H1 (cell line): ENCODE results near the gene FOXN4. TPM values are rescaled to one million over a fixed set of nuclear protein-coding genes. Genes with fewer than 3 reads are reported as not detected.

ENCODE experiments used
- CTCF ChIA-PET: fragments of 300-600 bp; sonication (Branson Sonifier 250); formaldehyde crosslinking; loops from one replicate; lab custom pipeline; 2021; ENCODE audit not compliant: partially characterized antibody; lab: Charles Lee
- POLR2A ChIA-PET: fragments of 300-600 bp; sonication (Branson Sonifier 250); formaldehyde crosslinking; loops from one replicate; lab custom pipeline; 2021; ENCODE audit warnings: inconsistent platforms; ENCODE audit not compliant: partially characterized antibody; lab: Charles Lee
- DNase-seq, 2 experiments: peaks; one replicate each; pipeline versions ENCODE4 v3.0.0 to v3.0.0-alpha.2; 2010 to 2022; ENCODE audit warnings: low spot score in 2 of 2, low read depth in 1 of 2, mixed read lengths in 1 of 2
- FAIRE-seq: peaks from 2 replicates; lab custom pipeline; 2011; peaks lifted over from hg19 to GRCh38; lab: Jason Lieb, UNC
- H2AFZ ChIP-seq: 2 replicates; pipeline ENCODE4 v1.8.1; 2012; ENCODE audit warnings: low read length, inconsistent platforms
- H2AK5ac ChIP-seq: 2 replicates; pipeline ENCODE4 v1.6.1; 2013; ENCODE audit warnings: low read depth, low read length
- H2BK120ac ChIP-seq: replicated peaks from 2 replicates; pipeline ENCODE3; 2013; ENCODE audit warnings: low read depth, low read length, inconsistent platforms
- H2BK12ac ChIP-seq: 2 replicates; pipeline ENCODE4 v1.6.1; 2013; ENCODE audit warnings: low read depth, low read length
- H2BK15ac ChIP-seq: 2 replicates; pipeline ENCODE4 v1.6.1; 2013; ENCODE audit warnings: low read length
- H2BK20ac ChIP-seq: 2 replicates; pipeline ENCODE4 v1.6.1; 2013; ENCODE audit warnings: low read length
- H2BK5ac ChIP-seq: 2 replicates; pipeline ENCODE4 v1.6.1; 2013; ENCODE audit warnings: low read depth, low read length
- H3K14ac ChIP-seq: 2 replicates; pipeline ENCODE4 v1.6.1; 2013; ENCODE audit warnings: inconsistent platforms; ENCODE audit not compliant: insufficient read length
- H3K18ac ChIP-seq: 2 replicates; pipeline ENCODE4 v1.6.1; 2013; ENCODE audit warnings: low read length; ENCODE audit errors: extremely low read depth
- H3K23ac ChIP-seq: 2 replicates; pipeline ENCODE4 v1.6.1; 2013; ENCODE audit warnings: inconsistent platforms; ENCODE audit not compliant: insufficient read length
- H3K23me2 ChIP-seq: 2 replicates; pipeline ENCODE4 v1.6.1; 2013; ENCODE audit warnings: low read depth, low read length
- H3K27ac ChIP-seq: 2 replicates; pipeline ENCODE4 v1.6.1; 2011; ENCODE audit warnings: low read depth, low read length, inconsistent platforms
- H3K27me3 ChIP-seq, 4 experiments: replicated peaks in 1 of 4; 1 replicate in 1 of 4; 2 replicates in 3 of 4; pipeline versions ENCODE4 v1.6.1 to v1.8.1; 2011 to 2013; ENCODE audit warnings: low read length in 3 of 4, mild to moderate bottlenecking in 3 of 4, inconsistent platforms in 2 of 4, mixed read lengths in 2 of 4, moderate library complexity in 1 of 4; ENCODE audit not compliant: control insufficient read depth in 3 of 4, insufficient read depth in 3 of 4; ENCODE audit errors: extremely low read depth in 1 of 4
- H3K36me3 ChIP-seq, 4 experiments: 2 replicates each; pipeline versions ENCODE4 v1.6.1 to v1.8.1; 2011 to 2013; ENCODE audit warnings: mild to moderate bottlenecking in 4 of 4, low read length in 3 of 4, moderate library complexity in 2 of 4, control low read depth in 1 of 4, inconsistent platforms in 1 of 4; ENCODE audit not compliant: insufficient read depth in 4 of 4, control insufficient read depth in 2 of 4
- H3K4ac ChIP-seq: replicated peaks from 2 replicates; pipeline ENCODE3; 2013; ENCODE audit warnings: low read length, low read depth, mixed read lengths, inconsistent platforms; ENCODE audit not compliant: insufficient read length
- H3K4me1 ChIP-seq, 4 experiments: replicated peaks in 1 of 4; 1 replicate in 1 of 4; 2 replicates in 3 of 4; pipeline versions ENCODE4 v1.6.1 to v1.8.1; 2011 to 2013; ENCODE audit warnings: low read length in 3 of 4, inconsistent platforms in 2 of 4, mixed read lengths in 1 of 4; ENCODE audit not compliant: insufficient read depth in 4 of 4, control insufficient read depth in 3 of 4
- H3K4me2 ChIP-seq, 2 experiments: 2 replicates each; pipeline versions ENCODE4 v1.6.1 to v1.8.1; 2011 to 2013; ENCODE audit warnings: low read depth in 2 of 2, low read length in 2 of 2, control low read depth in 1 of 2, inconsistent platforms in 1 of 2, mild to moderate bottlenecking in 1 of 2; ENCODE audit not compliant: insufficient read depth in 1 of 2
- H3K4me3 ChIP-seq, 4 experiments: fragments of 200-600, 300-600 bp in 1 of 4; sonication (generic), shearing (Covaris generic), sonication (Bioruptor Twin) in 1 of 4; 2 replicates each; pipeline versions ENCODE4 v1.5.1 to v1.8.1; 2011 to 2016; ENCODE audit warnings: low read length in 4 of 4, low read depth in 3 of 4, control low read depth in 2 of 4, inconsistent platforms in 2 of 4, mild to moderate bottlenecking in 2 of 4, mixed read lengths in 1 of 4, moderate library complexity in 1 of 4; ENCODE audit not compliant: insufficient read depth in 2 of 4; ENCODE audit errors: extremely low read depth in 1 of 4
- H3K56ac ChIP-seq: replicated peaks from 2 replicates; pipeline ENCODE3; 2013; ENCODE audit warnings: low read depth, mild to moderate bottlenecking, mixed read lengths, low read length, inconsistent platforms; ENCODE audit not compliant: insufficient read length
- H3K79me1 ChIP-seq: 2 replicates; pipeline ENCODE4 v1.6.1; 2013; ENCODE audit warnings: low read depth, low read length, control low read depth
- H3K79me2 ChIP-seq, 2 experiments: 2 replicates each; pipeline versions ENCODE4 v1.6.1 to v1.8.1; 2012 to 2013; ENCODE audit warnings: low read length in 2 of 2, mild to moderate bottlenecking in 2 of 2, inconsistent platforms in 1 of 2; ENCODE audit not compliant: insufficient read depth in 2 of 2, control insufficient read depth in 1 of 2
- H3K9ac ChIP-seq, 4 experiments: replicated peaks in 1 of 4; 1 replicate in 1 of 4; 2 replicates in 3 of 4; pipeline versions ENCODE4 v1.6.1 to v1.8.1; 2011 to 2013; ENCODE audit warnings: low read depth in 3 of 4, low read length in 3 of 4, control low read depth in 2 of 4, mild to moderate bottlenecking in 2 of 4, moderate library complexity in 2 of 4, inconsistent platforms in 1 of 4; ENCODE audit errors: extremely low read depth in 1 of 4
- H3K9me3 ChIP-seq, 2 experiments: 2 replicates each; pipeline versions ENCODE4 v1.6.1 to v1.8.1; 2012 to 2013; ENCODE audit warnings: mild to moderate bottlenecking in 2 of 2, moderate library complexity in 2 of 2, control low read depth in 1 of 2, inconsistent platforms in 1 of 2, low read depth in 1 of 2, low read length in 1 of 2, mixed read lengths in 1 of 2; ENCODE audit not compliant: insufficient read depth in 2 of 2
- H4K20me1 ChIP-seq, 2 experiments: replicated peaks in 1 of 2; 2 replicates each; pipeline versions ENCODE3 to v1.8.1; 2011 to 2013; ENCODE audit warnings: inconsistent platforms in 2 of 2, low read length in 2 of 2, mild to moderate bottlenecking in 1 of 2; ENCODE audit not compliant: insufficient read depth in 2 of 2, control insufficient read depth in 1 of 2
- H4K5ac ChIP-seq: 2 replicates; pipeline ENCODE4 v1.6.1; 2013; ENCODE audit warnings: low read length, low read depth, mixed read lengths, inconsistent platforms; ENCODE audit not compliant: insufficient read length
- H4K8ac ChIP-seq: 2 replicates; pipeline ENCODE4 v1.8.0; 2013; ENCODE audit warnings: mild to moderate bottlenecking, moderate library complexity, low read length, inconsistent platforms; ENCODE audit not compliant: insufficient read depth; ENCODE audit errors: extremely low read depth
- H4K91ac ChIP-seq: replicated peaks from 2 replicates; pipeline ENCODE3; 2013; ENCODE audit warnings: low read length, mixed read lengths, inconsistent platforms; ENCODE audit not compliant: insufficient read length
- CBX5 ChIP-seq: fragments of 300-800, 300-1000 bp; sonication (generic); IDR thresholded peaks from 2 replicates; pipeline ENCODE4 v1.7.1; 2016; ENCODE audit warnings: antibody characterized with exemption, low read length, low read depth
- HDAC2 ChIP-seq, 2 experiments: fragments of 300-600 bp in 1 of 2; sonication (generic) in 1 of 2; IDR thresholded peaks; 2 replicates each; pipeline ENCODE4 v1.6.1; 2011 to 2012; ENCODE audit warnings: low read depth in 2 of 2, low read length in 2 of 2, mild to moderate bottlenecking in 2 of 2, moderate library complexity in 2 of 2, borderline replicate concordance in 1 of 2, inconsistent platforms in 1 of 2
- JUN ChIP-seq: IDR thresholded peaks from 2 replicates; pipeline ENCODE4 v1.6.1; 2011; ENCODE audit warnings: low read depth, mild to moderate bottlenecking, improper control_type of control experiment, low read length
- KDM5A ChIP-seq: fragments of 200-600 bp; IDR thresholded peaks from 2 replicates; pipeline ENCODE4 v1.7.1; 2012; ENCODE audit warnings: mild to moderate bottlenecking, low read length, inconsistent platforms, mixed read lengths
- NRF1 ChIP-seq: IDR thresholded peaks from 2 replicates; pipeline ENCODE4 v1.6.1; 2011; ENCODE audit warnings: mild to moderate bottlenecking, low read depth, low read length, improper control_type of control experiment
- POLR2A ChIP-seq, 2 experiments: IDR thresholded peaks; 1 replicate in 1 of 2; 2 replicates in 1 of 2; pipeline ENCODE4 v1.6.1; 2011; ENCODE audit warnings: low read depth in 2 of 2, low read length in 2 of 2, mild to moderate bottlenecking in 2 of 2; ENCODE audit errors: control extremely low read depth in 1 of 2
- POLR2AphosphoS5 ChIP-seq: IDR thresholded peaks from 2 replicates; pipeline ENCODE4 v1.6.1; 2011; ENCODE audit warnings: low read depth, low read length
- SIRT6 ChIP-seq: IDR thresholded peaks from one replicate; pipeline ENCODE4 v1.7.1; 2012; ENCODE audit warnings: low read length, inconsistent platforms
- SRF ChIP-seq: IDR thresholded peaks from 2 replicates; pipeline ENCODE4 v1.6.1; 2011; ENCODE audit warnings: mild to moderate bottlenecking, low read depth, low read length, moderate library complexity
- USF2 ChIP-seq: IDR thresholded peaks from 2 replicates; pipeline ENCODE4 v1.6.1; 2011; ENCODE audit warnings: low read length, improper control_type of control experiment
- ZNF274 ChIP-seq: IDR thresholded peaks from 2 replicates; pipeline ENCODE4 v1.7.0; 2012; ENCODE audit warnings: low read length, borderline replicate concordance; ENCODE audit errors: extremely low read depth
- WGBS, 2 experiments: shearing (Covaris generic) in 1 of 2; methylation state at CpG; one replicate each; pipeline versions ENCODE4 v1.1.6 to v1.1.7; 2013 to 2015; ENCODE audit warnings: low lambda C conversion rate in 2 of 2, mixed read lengths in 2 of 2, inconsistent platforms in 1 of 2, low coverage in 1 of 2, missing lambda C conversion rate in 1 of 2; ENCODE audit not compliant: insufficient replicate concordance in 2 of 2, insufficient coverage in 1 of 2, insufficient read length in 1 of 2; ENCODE audit errors: extremely low coverage in 1 of 2, missing lambda C conversion rate in 1 of 2; 5-methylcytosine and 5-hydroxymethylcytosine counted together
- polyA plus RNA-seq, 7 experiments: library from polyadenylated mRNA; depleted of rRNA in 3 of 7; stranded (reverse) in 5 of 7; unstranded in 2 of 7; fragments of >200 nt in 5 of 7; fragments of 200-250 nt in 2 of 7; gene quantifications; 1 replicate in 5 of 7; 2 replicates in 1 of 7; 4 replicates in 1 of 7; pipeline versions ENCODE4 v1.2.1 to v1.2.3, GENCODE V29; 2011 to 2013; ENCODE audit warnings: missing spikeins in 2 of 7, mixed read lengths in 2 of 7
- total RNA-seq: library from RNA; stranded (reverse); fragmentation: NEBNext Ultra II Directional; extraction: Animal tissue kit (Norgen Biotek cat#: 25700); gene quantifications from 2 replicates; pipeline ENCODE4 v1.2.1, GENCODE V29; 2021

The FOXN4 gene
- total and polyA plus RNA-seq, 2 of the 8 experiments (the other 6 are each of a cell fraction or from before 2014, with no cell fraction given) = 0.26 to 0.29 TPM

- no peaks in the 10 kb centered on the region for H3K79me2 ChIP-seq
- no peak overlapping the region for H3K9ac ChIP-seq
- H2AFZ ChIP-seq = no peak overlapping the region
- H2BK12ac ChIP-seq = no peak overlapping the region
- H4K8ac ChIP-seq = no peak overlapping the region
- no peak overlapping the region for H3K56ac ChIP-seq
- H4K91ac ChIP-seq = no peak overlapping the region
- ChIA-PET POLR2A (interaction anchor here (0.6 kb wide), 1 partner anchor 137 kb away, joined by 4 read pairs; no protein-coding TSS in a partner anchor), CTCF (interaction anchor here (1.2 to 5.3 kb wide), 2 partner anchors 16 to 34 kb away, joined by 5 to 22 read pairs; no protein-coding TSS in a partner anchor)
- H2BK15ac ChIP-seq = no peak overlapping the region
- H4K5ac ChIP-seq = no peak overlapping the region
- H3K4me2 ChIP-seq = no peak overlapping the region
- H3K4ac ChIP-seq = no peak overlapping the region
- no peak overlapping the region for H2AK5ac ChIP-seq
- no peak overlapping the region for H3K14ac ChIP-seq
- H3K4me1 ChIP-seq = no peaks in the 10 kb centered on the region
- H3K4me3 ChIP-seq = no peak overlapping the region
- no peak overlapping the region for H2BK120ac ChIP-seq
- no peak for DNase-seq
- whole genome bisulfite sequencing, 2 experiments = 84% methylated on average over 9 of the region's 9 CpGs; no CpG with 5 or more reads in 1 of the 2 experiments
- H3K18ac ChIP-seq = no peak overlapping the region
- no peak for FAIRE-seq
- no peaks in the 10 kb centered on the region for H3K23me2 ChIP-seq
- peaks cover 0 to 4% of the 10 kb centered on the region in 2 experiments; a peak in 1 of 4 replicates for H3K9me3 ChIP-seq
- H4K20me1 ChIP-seq = peaks cover 0 to 1% of the 10 kb centered on the region in 2 experiments
- no peak overlapping the region for H3K23ac ChIP-seq
- TF ChIP-seq CBX5 (no peak), ZNF274 (no peak), SRF (no peak), POLR2AphosphoS5 (no peak), USF2 (no peak), KDM5A (no peak), SIRT6 (no peak), HDAC2 (IDR thresholded peaks at IDR 0.05; ENCODE audit: borderline replicate concordance in 1 of 2, low read depth in 2 of 2, low read length in 2 of 2) (no peak), JUN (no peak), NRF1 (no peak), POLR2A (IDR thresholded peaks at IDR 0.05; ENCODE audit: control extremely low read depth in 1 of 2, low read depth in 2 of 2, low read length in 2 of 2) (no peak)
- H3K27me3 ChIP-seq = 0 out of 7 replicates have a peak, but pooled peaks cover 0 to 2% (median 0%) of the 10 kb centered on the region in 4 experiments
- no peak overlapping the region for H3K27ac ChIP-seq
- H2BK20ac ChIP-seq = no peak overlapping the region
- H2BK5ac ChIP-seq = no peak overlapping the region
- no peaks in the 10 kb centered on the region for H3K79me1 ChIP-seq
- H3K36me3 ChIP-seq = 0 out of 8 replicates have a peak, but pooled peaks cover 0 to 10% (median 0%) of the 10 kb centered on the region in 4 experiments
Observed at GRCh38 chr12:109247831-109248654, 61.0 kb downstream of the FOXN4 start.
